CD14-positive monocyte (primary cell): ENCODE data around the gene IKZF4. TPM values are rescaled to one million over a fixed set of nuclear protein-coding genes. Genes with fewer than 3 reads are reported as not detected.
"Not testable (repeated sequence)": the region's sequence is repeated elsewhere in the genome, so short reads cannot be mapped to it uniquely, and the experiment has no call there.

Experiments
- DNase-seq, 3 donors: peaks; one replicate each; pipeline ENCODE4 v3.0.0-alpha.2; 2011 to 2022
- H2AFZ ChIP-seq: 2 replicates; pipeline ENCODE4 v1.6.0; 2012; ENCODE audit warnings: mild to moderate bottlenecking, low read depth, low read length, inconsistent platforms; ENCODE audit not compliant: insufficient read depth, poor library complexity, severe bottlenecking
- H3K27ac ChIP-seq, 2 donors: 1 replicate in 1 of 2; 2 replicates in 1 of 2; pipeline ENCODE4 v1.5.1; 2012 to 2013; ENCODE audit warnings: low read length in 2 of 2, control low read depth in 1 of 2, inconsistent platforms in 1 of 2, low read depth in 1 of 2, mild to moderate bottlenecking in 1 of 2
- H3K27me3 ChIP-seq, 2 donors: one replicate each; pipeline versions ENCODE4 v1.6.0 to v1.6.1; 2011 to 2013; ENCODE audit warnings: low read length in 2 of 2; ENCODE audit not compliant: control insufficient read depth in 2 of 2, insufficient read depth in 2 of 2
- H3K36me3 ChIP-seq, 2 donors: replicated peaks in 1 of 2; 1 replicate in 1 of 2; 2 replicates in 1 of 2; pipeline versions ENCODE4 v1.5.1 to v1.6.1; 2012 to 2013; ENCODE audit warnings: low read length in 2 of 2, control low read depth in 1 of 2, inconsistent platforms in 1 of 2, mild to moderate bottlenecking in 1 of 2; ENCODE audit not compliant: insufficient read depth in 2 of 2, control insufficient read depth in 1 of 2
- H3K4me1 ChIP-seq, 2 donors: 1 replicate in 1 of 2; 2 replicates in 1 of 2; pipeline versions ENCODE4 v1.5.1 to v1.6.1; 2012 to 2013; ENCODE audit warnings: low read length in 2 of 2, control low read depth in 1 of 2, inconsistent platforms in 1 of 2, mild to moderate bottlenecking in 1 of 2, moderate library complexity in 1 of 2; ENCODE audit not compliant: insufficient read depth in 2 of 2, control insufficient read depth in 1 of 2
- H3K4me2 ChIP-seq: replicated peaks from 2 replicates; pipeline ENCODE3; 2012; ENCODE audit warnings: low read length, moderate library complexity, mild to moderate bottlenecking; ENCODE audit not compliant: poor library complexity, severe bottlenecking; ENCODE audit errors: extremely low read depth
- H3K4me3 ChIP-seq, 3 experiments: fragments of 200-600 bp in 1 of 3; sonication (generic) in 1 of 3; replicated peaks in 1 of 3; 1 replicate in 2 of 3; 2 replicates in 1 of 3; pipeline ENCODE4 v1.5.1; 2011 to 2013; ENCODE audit warnings: low read length in 3 of 3, mild to moderate bottlenecking in 3 of 3, control low read depth in 2 of 3, low read depth in 2 of 3, inconsistent platforms in 1 of 3, moderate library complexity in 1 of 3
- H3K79me2 ChIP-seq: 2 replicates; pipeline ENCODE4 v1.6.0; 2012; ENCODE audit warnings: mild to moderate bottlenecking, control low read depth, inconsistent platforms, low read length, moderate library complexity; ENCODE audit not compliant: insufficient read depth
- H3K9ac ChIP-seq: 2 replicates; pipeline ENCODE4 v1.6.0; 2017; ENCODE audit warnings: low read length, mild to moderate bottlenecking; ENCODE audit not compliant: insufficient read depth, poor library complexity, severe bottlenecking
- H3K9me3 ChIP-seq, 2 donors: replicated peaks in 1 of 2; 1 replicate in 1 of 2; 2 replicates in 1 of 2; pipeline versions ENCODE4 v1.5.1 to v1.6.1; 2012 to 2013; ENCODE audit warnings: low read length in 2 of 2, control low read depth in 1 of 2; ENCODE audit not compliant: control insufficient read depth in 1 of 2, insufficient read depth in 1 of 2
- H4K20me1 ChIP-seq: 2 replicates; pipeline ENCODE4 v1.6.0; 2012; ENCODE audit warnings: mild to moderate bottlenecking, low read length, control low read depth, moderate library complexity; ENCODE audit not compliant: insufficient read depth
- H3K27ac Mint-ChIP-seq, 7 donors: one replicate each; pipeline ENCODE4 v1.8.0; 2020; ENCODE audit warnings: mild to moderate bottlenecking in 7 of 7, mixed read lengths in 7 of 7, moderate library complexity in 6 of 7, inconsistent platforms in 2 of 7
- H3K27me3 Mint-ChIP-seq, 3 donors: one replicate each; pipeline ENCODE4 v1.8.0; 2021 to 2022; ENCODE audit warnings: low read depth in 3 of 3, mild to moderate bottlenecking in 3 of 3, mixed read lengths in 3 of 3, moderate library complexity in 3 of 3, inconsistent platforms in 1 of 3
- H3K36me3 Mint-ChIP-seq, 2 donors: one replicate each; pipeline ENCODE4 v1.8.0; 2020; ENCODE audit warnings: mixed read lengths in 2 of 2, inconsistent platforms in 1 of 2, mild to moderate bottlenecking in 1 of 2
- H3K4me1 Mint-ChIP-seq: one replicate; pipeline ENCODE4 v1.8.0; 2020; ENCODE audit warnings: mild to moderate bottlenecking, mixed read lengths
- H3K4me3 Mint-ChIP-seq, 2 donors: one replicate each; pipeline ENCODE4 v1.8.0; 2020; ENCODE audit warnings: mild to moderate bottlenecking in 2 of 2, mixed read lengths in 2 of 2, moderate library complexity in 1 of 2
- H3K9me3 Mint-ChIP-seq, 7 donors: one replicate each; pipeline ENCODE4 v1.8.0; 2020 to 2022; ENCODE audit warnings: mixed read lengths in 7 of 7, mild to moderate bottlenecking in 6 of 7, moderate library complexity in 6 of 7, inconsistent platforms in 2 of 7
- WGBS: methylation state at CpG from one replicate; pipeline ENCODE4 v1.1.5; 2013; ENCODE audit warnings: missing lambda C conversion rate; ENCODE audit not compliant: insufficient coverage; 5-methylcytosine and 5-hydroxymethylcytosine counted together
- intact Hi-C, 2 donors: fragments of 100-400 bp; cut with micrococcal nuclease; formaldehyde crosslinking; loops; one replicate each; pipeline versions ENCODE4 v1.15.0 to v1.15.1; 2023
- polyA plus RNA-seq, 3 donors: library from polyadenylated mRNA; depleted of rRNA in 1 of 3; unstranded in 2 of 3; stranded (reverse) in 1 of 3; fragments of 300-500 nt in 2 of 3; fragments of >200 nt in 1 of 3; fragmentation: Illumina TruSeq in 2 of 3; gene quantifications; 1 replicate in 2 of 3; 2 replicates in 1 of 3; pipeline ENCODE4 v1.2.3, GENCODE V29; 2012 to 2021
- TF ChIP-seq, protein P1 (sequence below): fragments of 200-600 bp; IDR thresholded peaks from one replicate; pipeline ENCODE4 v1.8.0; 2022; ENCODE audit warnings: antibody characterized with exemption, mild to moderate bottlenecking

The IKZF4 gene
- polyA plus RNA-seq, 3 donors: 0.09 to 4.9 (median 1.3) TPM

DNA sequence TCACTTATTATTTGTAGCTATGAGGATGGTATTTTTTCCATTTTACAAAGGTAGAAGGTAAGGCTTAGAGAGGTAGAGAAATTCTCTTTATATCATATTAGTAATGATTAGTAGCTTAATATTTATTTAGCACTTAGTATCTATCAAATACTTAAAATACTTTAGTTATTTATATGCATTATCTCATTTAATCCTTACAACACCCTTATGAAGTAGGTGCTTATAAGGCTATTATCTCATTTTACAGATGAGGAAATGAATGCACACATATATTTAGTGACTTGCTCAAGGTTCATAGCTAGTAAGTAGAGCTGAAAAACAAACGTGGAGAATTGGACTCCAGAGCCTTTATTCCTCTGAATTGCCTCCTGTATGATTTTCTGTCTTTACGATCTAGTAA is 36.0 kb upstream of the IKZF4 start:
- peaks cover 26% of the 10 kb centered on the region for H3K4me1 Mint-ChIP-seq
- DNase-seq: no peak
- Histone ChIP-seq H3K4me2 (peak overlapping the region; percentile 22), H3K4me3 (no peak overlapping the region), H3K9ac (no peak overlapping the region), H2AFZ (no peak overlapping the region), H3K27ac (peak overlapping the region in 1 of 2 donors; percentile 58), H3K36me3 (peaks cover 34 to 78% of the 10 kb centered on the region in 2 donors), H4K20me1 (peaks cover 15% of the 10 kb centered on the region), H3K27me3 (no peaks in the 10 kb centered on the region), H3K9me3 (no peaks in the 10 kb centered on the region), H3K4me1 (peaks cover 13 to 30% of the 10 kb centered on the region in 2 donors), H3K79me2 (peaks cover 4% of the 10 kb centered on the region)
- H3K9me3 Mint-ChIP-seq: no peaks in the 10 kb centered on the region
- H3K36me3 Mint-ChIP-seq: peaks cover 46 to 82% of the 10 kb centered on the region in 2 donors
- peak overlapping the region in 1 of 2 donors; percentile 39 for H3K4me3 Mint-ChIP-seq
- WGBS: no CpG with 5 or more reads among the region's 2 CpGs
- H3K27ac Mint-ChIP-seq: peak overlapping the region in 3 of 7 donors; percentile 19 to 76 (median 41)
- TF ChIP-seq, protein P1, sequence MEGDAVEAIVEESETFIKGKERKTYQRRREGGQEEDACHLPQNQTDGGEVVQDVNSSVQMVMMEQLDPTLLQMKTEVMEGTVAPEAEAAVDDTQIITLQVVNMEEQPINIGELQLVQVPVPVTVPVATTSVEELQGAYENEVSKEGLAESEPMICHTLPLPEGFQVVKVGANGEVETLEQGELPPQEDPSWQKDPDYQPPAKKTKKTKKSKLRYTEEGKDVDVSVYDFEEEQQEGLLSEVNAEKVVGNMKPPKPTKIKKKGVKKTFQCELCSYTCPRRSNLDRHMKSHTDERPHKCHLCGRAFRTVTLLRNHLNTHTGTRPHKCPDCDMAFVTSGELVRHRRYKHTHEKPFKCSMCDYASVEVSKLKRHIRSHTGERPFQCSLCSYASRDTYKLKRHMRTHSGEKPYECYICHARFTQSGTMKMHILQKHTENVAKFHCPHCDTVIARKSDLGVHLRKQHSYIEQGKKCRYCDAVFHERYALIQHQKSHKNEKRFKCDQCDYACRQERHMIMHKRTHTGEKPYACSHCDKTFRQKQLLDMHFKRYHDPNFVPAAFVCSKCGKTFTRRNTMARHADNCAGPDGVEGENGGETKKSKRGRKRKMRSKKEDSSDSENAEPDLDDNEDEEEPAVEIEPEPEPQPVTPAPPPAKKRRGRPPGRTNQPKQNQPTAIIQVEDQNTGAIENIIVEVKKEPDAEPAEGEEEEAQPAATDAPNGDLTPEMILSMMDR: no peak
- H3K27me3 Mint-ChIP-seq: peaks cover 0 to 1% (median 0%) of the 10 kb centered on the region in 3 donors
- intact Hi-C loops: no loop called here

DNA sequence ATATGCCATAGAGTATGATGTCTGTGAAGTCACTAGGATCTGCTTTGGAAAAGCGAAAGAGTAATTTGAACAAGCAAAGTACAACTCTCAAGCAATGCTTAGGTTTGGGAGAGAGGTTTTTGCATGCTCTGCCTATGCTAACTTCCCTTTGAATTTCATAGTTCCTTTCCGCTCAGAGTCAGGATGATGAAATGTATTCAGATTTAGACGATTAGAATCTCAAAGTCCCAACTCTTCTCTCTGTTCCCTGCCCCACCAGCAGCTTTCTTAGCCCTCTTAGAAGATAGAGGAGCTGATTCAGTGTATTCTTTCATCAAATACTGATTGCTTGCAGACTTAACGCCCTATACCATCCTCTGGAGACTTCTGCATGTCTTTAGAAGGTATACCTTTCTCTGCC is 35.5 kb upstream of the IKZF4 start:
- H4K20me1 ChIP-seq: peaks cover 13% of the 10 kb centered on the region
- Mint-ChIP-seq H3K4me1 (peaks cover 23% of the 10 kb centered on the region), H3K9me3 (no peaks in the 10 kb centered on the region), H3K36me3 (peaks cover 46 to 82% of the 10 kb centered on the region in 2 donors), H3K27ac (peak overlapping the region in 6 of 7 donors; percentile 3 to 79 (median 36)), H3K4me3 (peak overlapping the region in 1 of 2 donors; percentile 39), H3K27me3 (peaks cover 0 to 1% (median 0%) of the 10 kb centered on the region in 3 donors)
- peak overlapping the region; percentile 51 for H3K9ac ChIP-seq
- H3K36me3 ChIP-seq: peaks cover 38 to 78% of the 10 kb centered on the region in 2 donors
- TF ChIP-seq, protein P1: no peak
- 100% methylated on average over 1 of the region's 4 CpGs for WGBS
- peak overlapping the region; percentile 22 for H3K4me2 ChIP-seq
- peak overlapping the region in 1 of 2 donors; percentile 58 for H3K27ac ChIP-seq
- no peak for DNase-seq
- intact Hi-C loops: no loop called here
- no peaks in the 10 kb centered on the region for H3K27me3 ChIP-seq
- H2AFZ ChIP-seq: no peak overlapping the region
- no peaks in the 10 kb centered on the region for H3K9me3 ChIP-seq
- peaks cover 4% of the 10 kb centered on the region for H3K79me2 ChIP-seq
- no peak overlapping the region for H3K4me3 ChIP-seq
- H3K4me1 ChIP-seq: peaks cover 13 to 30% of the 10 kb centered on the region in 2 donors

DNA sequence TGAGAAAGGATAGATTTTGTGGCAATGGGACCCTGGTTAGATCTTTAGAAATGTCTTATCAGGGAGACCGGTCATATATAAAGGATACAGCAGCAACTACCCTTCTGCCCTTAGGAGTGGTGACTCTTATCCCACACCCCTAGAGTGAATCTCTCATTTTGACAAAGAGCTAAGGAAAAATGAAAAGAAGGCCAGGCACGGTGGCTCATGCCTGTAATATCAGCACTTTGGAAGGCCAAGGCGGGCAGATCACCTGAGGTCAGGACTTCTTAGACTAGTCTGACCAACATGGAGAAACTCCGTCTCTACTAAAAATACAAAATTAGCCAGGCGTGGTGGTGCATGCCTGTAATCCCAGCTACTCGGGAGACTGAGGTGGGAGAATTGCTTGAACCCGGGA is 34.9 kb upstream of the IKZF4 start:
- WGBS: 98% methylated on average over 4 of the region's 7 CpGs
- H2AFZ ChIP-seq, H3K27me3 Mint-ChIP-seq, H3K4me3 Mint-ChIP-seq, H3K9me3 ChIP-seq, H3K9me3 Mint-ChIP-seq, H3K27me3 ChIP-seq, H3K4me2 ChIP-seq, DNase-seq, H3K79me2 ChIP-seq, H3K9ac ChIP-seq, intact Hi-C loops, H3K4me3 ChIP-seq: not testable (repeated sequence)
- H3K27ac Mint-ChIP-seq: peak overlapping the region in 4 of 7 donors; percentile 26 to 61 (median 48)
- Histone ChIP-seq H4K20me1 (peaks cover 12% of the 10 kb centered on the region), H3K36me3 (peaks cover 39 to 78% of the 10 kb centered on the region in 2 donors), H3K4me1 (peaks cover 13 to 30% of the 10 kb centered on the region in 2 donors), H3K27ac (peak overlapping the region in 1 of 2 donors; percentile 58)
- H3K4me1 Mint-ChIP-seq: peaks cover 23% of the 10 kb centered on the region
- H3K36me3 Mint-ChIP-seq: peaks cover 47 to 82% of the 10 kb centered on the region in 2 donors
